GM21423 (cell line): Measurements from ENCODE around the gene CSRP3.

Source experiments
- ATAC-seq: cut with Tn5 transposase; IDR thresholded peaks from one replicate; pipeline ENCODE4 v1.9.1; 2021; ENCODE audit warnings: mild to moderate bottlenecking, moderate library complexity; ENCODE audit not compliant: unreplicated experiment

CSRP3 gene

GRCh38 chr11:19226378-19227195, 24.8 kb upstream of the CSRP3 start:
- ATAC-seq: no peak

GRCh38 chr11:19225581-19225980, 23.8 kb upstream of the CSRP3 start:
- no peak for ATAC-seq

GRCh38 chr11:19225123-19225522, 23.3 kb upstream of the CSRP3 start:
- ATAC-seq: no peak

- no peak for ATAC-seq
These were observed 19.3 kb upstream of the CSRP3 start for GRCh38 chr11:19220903-19221724.

- no peak for ATAC-seq
These were observed 17.1 kb upstream of the CSRP3 start for GRCh38 chr11:19218786-19219460.

GRCh38 chr11:19218216-19218615, 16.4 kb upstream of the CSRP3 start:
- no peak for ATAC-seq

GRCh38 chr11:19216709-19217374, 15.1 kb upstream of the CSRP3 start:
- ATAC-seq: no peak

- no peak for ATAC-seq
These were observed 14.2 kb upstream of the CSRP3 start for GRCh38 chr11:19216021-19216420.

- no peak for ATAC-seq
These were observed 8.0 kb upstream of the CSRP3 start for GRCh38 chr11:19209617-19210370.

- no peak for ATAC-seq
These were observed 7.3 kb upstream of the CSRP3 start for GRCh38 chr11:19208959-19209546.

GRCh38 chr11:19208181-19208580, 6.4 kb upstream of the CSRP3 start:
- ATAC-seq: no peak

- no peak for ATAC-seq
These were observed 3.1 kb upstream of the CSRP3 start for GRCh38 chr11:19204836-19205235.

- ATAC-seq: no peak
These were observed 1.2 kb downstream of the CSRP3 start for GRCh38 chr11:19200410-19201201.

GRCh38 chr11:19199771-19200170, 2.0 kb downstream of the CSRP3 start:
- ATAC-seq: no peak

- ATAC-seq: no peak
These were observed 2.7 kb downstream of the CSRP3 start for GRCh38 chr11:19199048-19199447.

- ATAC-seq: no peak
These were observed 5.4 kb downstream of the CSRP3 start for GRCh38 chr11:19196432-19196831.

- ATAC-seq: no peak
These were observed 7.0 kb downstream of the CSRP3 start for GRCh38 chr11:19194620-19195308.

- ATAC-seq: no peak
These were observed 7.9 kb downstream of the CSRP3 start for GRCh38 chr11:19193916-19194315.
